Measurements from ENCODE around the gene CD8A.

Gene CD8A

GRCh38 chr2:86808315-86809161 is 17.8 kb upstream of the CD8A start:
- DNase-seq, result peak; percentile 59

GRCh38 chr2:86807468-86808275 is 17.0 kb upstream of the CD8A start:
- peak; percentile 60 for DNase-seq

- no peak for DNase-seq
These were observed 16.4 kb upstream of the CD8A start for GRCh38 chr2:86807133-86807467.

- no peak for DNase-seq
These were observed 15.5 kb upstream of the CD8A start for GRCh38 chr2:86806059-86806857.

- DNase-seq, result no peak
These were observed 10.3 kb upstream of the CD8A start for GRCh38 chr2:86800856-86801567.

- DNase-seq, result no peak
These were observed 4.1 kb upstream of the CD8A start for GRCh38 chr2:86794861-86795260.

GRCh38 chr2:86793752-86794151 is 3.0 kb upstream of the CD8A start:
- no peak for DNase-seq

GRCh38 chr2:86791573-86791972 is 860 bp upstream of the CD8A start:
- DNase-seq, result no peak

GRCh38 chr2:86790134-86790675 is 508 bp downstream of the CD8A start:
- DNase-seq, result no peak

- no peak for DNase-seq
These were observed 1.0 kb downstream of the CD8A start for GRCh38 chr2:86789687-86790133.

GRCh38 chr2:86788881-86789686 is 1.6 kb downstream of the CD8A start:
- peak; percentile 17 for DNase-seq

- DNase-seq, result no peak
These were observed 2.5 kb downstream of the CD8A start for GRCh38 chr2:86788165-86788564.

GRCh38 chr2:86787736-86788135 is 3.0 kb downstream of the CD8A start:
- no peak for DNase-seq

GRCh38 chr2:86786001-86786536 is 4.6 kb downstream of the CD8A start:
- DNase-seq, result no peak

- no peak for DNase-seq
These were observed 5.3 kb downstream of the CD8A start for GRCh38 chr2:86785456-86785855.

GRCh38 chr2:86783615-86784339 is 6.9 kb downstream of the CD8A start:
- DNase-seq, result no peak

- no peak for DNase-seq
These were observed 8.0 kb downstream of the CD8A start for GRCh38 chr2:86782748-86783147.

GRCh38 chr2:86781363-86781762 is 9.3 kb downstream of the CD8A start:
- no peak for DNase-seq

- DNase-seq, result no peak
These were observed 10.7 kb downstream of the CD8A start for GRCh38 chr2:86779971-86780370.

GRCh38 chr2:86778957-86779356 is 11.8 kb downstream of the CD8A start:
- DNase-seq, result no peak
